Prostate gland (tissue), 2 donors: Measurements from ENCODE around the gene PGBD1. TPM values are rescaled to one million over a fixed set of nuclear protein-coding genes. Genes with fewer than 3 reads are reported as not detected.
"Not testable (repeated sequence)": the region's sequence is repeated elsewhere in the genome, so short reads cannot be mapped to it uniquely, and the experiment has no call there.

Experiments
- DNase-seq: peaks from one replicate; pipeline ENCODE4 v3.0.0-alpha.2; 2019; ENCODE audit warnings: low spot score
- H3K27ac ChIP-seq, 2 donors: fragments of 200-600 bp; sonication (generic); 2 replicates each; pipeline ENCODE4 v1.5.1; 2017 to 2019
- H3K27me3 ChIP-seq: fragments of 200-600 bp; sonication (generic); replicated peaks from 2 replicates; pipeline ENCODE4 v1.5.1; 2019; ENCODE audit not compliant: insufficient read depth
- H3K36me3 ChIP-seq, 2 donors: fragments of 200-600 bp; sonication (generic); 1 replicate in 1 of 2; 2 replicates in 1 of 2; pipeline versions ENCODE4 v1.5.1 to v1.8.1; 2017 to 2019
- H3K4me1 ChIP-seq: fragments of 200-600 bp; sonication (generic); replicated peaks from 2 replicates; pipeline ENCODE4 v1.5.1; 2019
- H3K4me3 ChIP-seq, 2 donors: fragments of 200-600 bp; sonication (generic); 2 replicates each; pipeline ENCODE4 v1.5.1; 2017 to 2019
- H3K9me3 ChIP-seq: fragments of 200-600 bp; sonication (generic); 2 replicates; pipeline ENCODE4 v1.5.1; 2017
- POLR2A ChIP-seq: fragments of 450-650 bp; IDR thresholded peaks from one replicate; pipeline ENCODE4 v1.6.1; 2016; ENCODE audit warnings: antibody characterized with exemption, mild to moderate bottlenecking
- POLR2AphosphoS5 ChIP-seq: sonication (generic); formaldehyde crosslinking; IDR thresholded peaks from one replicate; pipeline ENCODE4 v1.6.1; 2017; ENCODE audit warnings: antibody characterized with exemption
- WGBS: methylation state at CpG from one replicate; pipeline ENCODE4 v1.1.5; 2018; 5-methylcytosine and 5-hydroxymethylcytosine counted together
- intact Hi-C: fragments of 100-400 bp; cut with DNase I; formaldehyde crosslinking; loops from one replicate; pipeline ENCODE4 v1.14.2; 2022
- total RNA-seq, 2 donors: library from RNA; depleted of rRNA; stranded (reverse); fragments of >200 nt; gene quantifications; one replicate each; pipeline ENCODE4 v1.1.0, GENCODE V29; 2016
- TF ChIP-seq, protein P1 (sequence below), 4 experiments: fragments of 200-600 bp in 2 of 4; fragments of 450-650 bp in 2 of 4; sonication (generic) in 2 of 4; IDR thresholded peaks; 1 replicate in 3 of 4; 2 replicates in 1 of 4; pipeline ENCODE4 v1.5.1; 2016 to 2019; ENCODE audit warnings: antibody characterized with exemption in 4 of 4, mild to moderate bottlenecking in 2 of 4, moderate library complexity in 2 of 4

Gene PGBD1
- total RNA-seq, 2 donors from 2014 or later, result 4.2 to 4.6 TPM

GRCh38 chr6:28311139-28311823 lies 29.9 kb downstream of the PGBD1 start:
- H3K9me3 ChIP-seq, result no peaks in the 10 kb centered on the region
- WGBS, result 83% methylated on average over 9 of the region's 9 CpGs
- TF ChIP-seq POLR2AphosphoS5, result no peak
- no peak for TF ChIP-seq POLR2A
- TF ChIP-seq, protein P1, sequence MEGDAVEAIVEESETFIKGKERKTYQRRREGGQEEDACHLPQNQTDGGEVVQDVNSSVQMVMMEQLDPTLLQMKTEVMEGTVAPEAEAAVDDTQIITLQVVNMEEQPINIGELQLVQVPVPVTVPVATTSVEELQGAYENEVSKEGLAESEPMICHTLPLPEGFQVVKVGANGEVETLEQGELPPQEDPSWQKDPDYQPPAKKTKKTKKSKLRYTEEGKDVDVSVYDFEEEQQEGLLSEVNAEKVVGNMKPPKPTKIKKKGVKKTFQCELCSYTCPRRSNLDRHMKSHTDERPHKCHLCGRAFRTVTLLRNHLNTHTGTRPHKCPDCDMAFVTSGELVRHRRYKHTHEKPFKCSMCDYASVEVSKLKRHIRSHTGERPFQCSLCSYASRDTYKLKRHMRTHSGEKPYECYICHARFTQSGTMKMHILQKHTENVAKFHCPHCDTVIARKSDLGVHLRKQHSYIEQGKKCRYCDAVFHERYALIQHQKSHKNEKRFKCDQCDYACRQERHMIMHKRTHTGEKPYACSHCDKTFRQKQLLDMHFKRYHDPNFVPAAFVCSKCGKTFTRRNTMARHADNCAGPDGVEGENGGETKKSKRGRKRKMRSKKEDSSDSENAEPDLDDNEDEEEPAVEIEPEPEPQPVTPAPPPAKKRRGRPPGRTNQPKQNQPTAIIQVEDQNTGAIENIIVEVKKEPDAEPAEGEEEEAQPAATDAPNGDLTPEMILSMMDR (IDR thresholded peaks at IDR 0.05), result no peak
- H3K4me1 ChIP-seq, result no peaks in the 10 kb centered on the region
- H3K27me3 ChIP-seq, result no peaks in the 10 kb centered on the region
- no peaks in the 10 kb centered on the region for H3K36me3 ChIP-seq
- no peak for DNase-seq
- no peak overlapping the region for H3K4me3 ChIP-seq
- intact Hi-C loops, result no loop called here
- no peak overlapping the region for H3K27ac ChIP-seq

DNA sequence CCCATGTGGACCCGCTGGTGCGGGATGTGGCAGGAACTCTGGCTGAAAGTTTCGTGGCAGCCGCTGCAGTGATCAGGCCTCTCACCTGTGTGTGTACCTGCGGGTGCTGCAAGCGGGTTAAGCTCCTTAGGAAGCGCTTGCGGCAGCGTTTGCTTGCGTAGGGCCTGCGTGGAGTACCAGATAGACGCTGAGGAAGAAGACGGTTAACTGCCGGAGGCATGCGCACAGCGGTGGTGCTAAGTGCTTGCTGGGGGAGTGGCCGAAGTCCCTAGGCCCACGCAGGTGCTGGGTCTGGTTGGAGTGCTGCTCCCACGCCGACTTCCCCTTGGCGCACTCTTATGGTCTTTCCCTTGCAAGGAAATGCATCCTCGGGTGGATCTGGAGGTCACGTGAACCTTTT lies 31.6 kb downstream of the PGBD1 start:
- no peaks in the 10 kb centered on the region for H3K9me3 ChIP-seq
- 94% methylated on average over 23 of the region's 23 CpGs for WGBS
- no peaks in the 10 kb centered on the region for H3K27me3 ChIP-seq
- H3K36me3 ChIP-seq, result no peaks in the 10 kb centered on the region
- H3K27ac ChIP-seq, result no peak overlapping the region
- TF ChIP-seq POLR2AphosphoS5, result no peak
- no peak for TF ChIP-seq POLR2A
- TF ChIP-seq, protein P1 (IDR thresholded peaks at IDR 0.05), result no peak
- intact Hi-C loops, result no loop called here
- H3K4me3 ChIP-seq, result no peak overlapping the region
- H3K4me1 ChIP-seq, result no peaks in the 10 kb centered on the region
- DNase-seq, result no peak

DNA sequence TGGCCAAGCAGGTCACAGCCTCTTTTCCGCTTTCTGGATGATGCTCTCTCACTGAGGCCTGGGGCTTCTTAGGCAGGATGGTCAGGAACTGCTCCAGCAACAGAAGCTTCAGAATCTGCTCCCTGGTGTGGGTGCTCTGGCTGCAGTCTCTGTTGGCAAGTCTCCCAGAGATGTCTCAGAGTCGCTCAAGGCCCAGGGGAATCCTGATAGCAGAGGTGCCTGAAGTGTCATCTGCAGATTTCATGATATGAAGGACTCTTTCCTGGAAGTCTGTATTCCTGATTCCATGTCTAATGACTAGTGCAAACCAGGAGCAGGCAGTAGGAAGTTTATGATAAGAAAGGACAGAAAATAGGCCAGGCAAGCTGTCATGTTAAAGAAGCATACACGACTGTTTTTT lies 34.3 kb downstream of the PGBD1 start:
- H3K27me3 ChIP-seq, result no peaks in the 10 kb centered on the region
- no peaks in the 10 kb centered on the region for H3K4me1 ChIP-seq
- H3K9me3 ChIP-seq, result no peaks in the 10 kb centered on the region
- 75% methylated on average over 3 of the region's 3 CpGs for WGBS
- H3K36me3 ChIP-seq, result no peaks in the 10 kb centered on the region
- no peak overlapping the region for H3K27ac ChIP-seq
- DNase-seq, result no peak
- H3K4me3 ChIP-seq, result no peak overlapping the region
- TF ChIP-seq POLR2AphosphoS5 (no peak), POLR2A (no peak)
- TF ChIP-seq, protein P1 (IDR thresholded peaks at IDR 0.05), result no peak
- intact Hi-C loops, result no loop called here

DNA sequence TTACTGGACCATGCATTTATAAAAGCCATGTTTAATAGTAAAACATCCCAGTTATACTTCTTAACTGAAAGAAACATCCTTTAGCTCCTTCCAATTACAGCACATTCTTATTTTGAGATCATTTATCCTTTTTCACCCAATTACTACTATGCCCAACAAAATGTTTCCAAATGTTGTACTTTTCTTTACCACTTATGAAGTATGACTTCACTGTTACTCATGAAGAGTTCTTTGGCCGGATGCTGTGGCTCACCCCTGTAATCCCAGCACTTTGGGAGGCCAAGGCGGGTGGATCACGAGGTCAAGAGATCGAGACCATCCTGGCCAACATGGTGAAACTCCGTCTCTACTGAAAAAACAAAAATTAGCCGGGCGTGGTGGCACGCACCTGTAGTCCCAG lies 36.5 kb downstream of the PGBD1 start:
- H3K4me3 ChIP-seq, H3K36me3 ChIP-seq, H3K27me3 ChIP-seq, DNase-seq, H3K4me1 ChIP-seq, H3K9me3 ChIP-seq, intact Hi-C loops, H3K27ac ChIP-seq: not testable (repeated sequence)
- WGBS, result 92% methylated on average over 8 of the region's 8 CpGs

GRCh38 chr6:28322661-28323060 lies 41.3 kb downstream of the PGBD1 start:
- Histone ChIP-seq H3K27ac (no peak overlapping the region), H3K4me3 (no peak overlapping the region), H3K9me3 (no peaks in the 10 kb centered on the region), H3K27me3 (no peaks in the 10 kb centered on the region), H3K4me1 (no peaks in the 10 kb centered on the region), H3K36me3 (peaks cover 10% of the 10 kb centered on the region in 2 donors)
- 69% methylated on average over 3 of the region's 3 CpGs for WGBS
- TF ChIP-seq POLR2AphosphoS5 (peak; percentile 46), POLR2A (no peak)
- TF ChIP-seq, protein P1 (IDR thresholded peaks at IDR 0.05), result no peak
- DNase-seq, result peak; percentile 12
- intact Hi-C loops, result no loop called here
